Measurements from ENCODE around the gene CETP.
"Not testable (repeated sequence)": the region's sequence is repeated elsewhere in the genome, so short reads cannot be mapped to it uniquely, and the experiment has no call there.

Gene CETP

GRCh38 chr16:57001026-57001679 is 39.4 kb downstream of the CETP start:
- no peak for DNase-seq

- DNase-seq: no peak
These were observed 42.0 kb downstream of the CETP start for GRCh38 chr16:57003439-57004386.

GRCh38 chr16:57004387-57005250 is 42.9 kb downstream of the CETP start:
- DNase-seq: no peak

GRCh38 chr16:57005597-57005996 is 43.8 kb downstream of the CETP start:
- not testable (repeated sequence) for DNase-seq

GRCh38 chr16:57007050-57007449 is 45.3 kb downstream of the CETP start:
- no peak for DNase-seq

GRCh38 chr16:57007530-57007929 is 45.8 kb downstream of the CETP start:
- DNase-seq: no peak

GRCh38 chr16:57008440-57008839 is 46.7 kb downstream of the CETP start:
- no peak for DNase-seq

GRCh38 chr16:57009643-57010170 is 48.0 kb downstream of the CETP start:
- no peak for DNase-seq

- DNase-seq: no peak
These were observed 50.6 kb downstream of the CETP start for GRCh38 chr16:57012353-57012752.

GRCh38 chr16:57013229-57013628 is 51.5 kb downstream of the CETP start:
- no peak for DNase-seq

- no peak for DNase-seq
These were observed 52.2 kb downstream of the CETP start for GRCh38 chr16:57013902-57014301.

GRCh38 chr16:57016301-57016700 is 54.6 kb downstream of the CETP start:
- no peak for DNase-seq

GRCh38 chr16:57016831-57017230 is 55.1 kb downstream of the CETP start:
- no peak for DNase-seq

- no peak for DNase-seq
These were observed 55.5 kb downstream of the CETP start for GRCh38 chr16:57017251-57017650.

GRCh38 chr16:57019746-57020145 is 58.0 kb downstream of the CETP start:
- no peak for DNase-seq

- no peak for DNase-seq
These were observed 58.9 kb downstream of the CETP start for GRCh38 chr16:57020651-57021050.

GRCh38 chr16:57021757-57022156 is 60.0 kb downstream of the CETP start:
- DNase-seq: no peak

GRCh38 chr16:57022445-57022844 is 60.7 kb downstream of the CETP start:
- no peak for DNase-seq

- DNase-seq: peak; percentile 72
These were observed 61.9 kb downstream of the CETP start for GRCh38 chr16:57023541-57024249.

- DNase-seq: no peak
These were observed 63.3 kb downstream of the CETP start for GRCh38 chr16:57024894-57025680.
